Dermis blood vessel endothelial cell (primary cell): ENCODE results near the gene GARS1. TPM values are rescaled to one million over a fixed set of nuclear protein-coding genes. Genes with fewer than 3 reads are reported as not detected.
"Not testable (repeated sequence)": the region's sequence is repeated elsewhere in the genome, so short reads cannot be mapped to it uniquely, and the experiment has no call there.

Source experiments
- DNase-seq: peaks from one replicate; pipeline ENCODE4 v3.0.0; 2010
- total RNA-seq: library from RNA; depleted of rRNA; stranded (reverse); fragments of >200 nt; gene quantifications from 2 replicates; pipeline ENCODE4 v1.2.3, GENCODE V29; 2014

The GARS1 gene
- total RNA-seq, 1 donor from 2014 or later: 59.2 TPM

- DNase-seq: no peak
These were observed 32.3 kb downstream of the GARS1 start for GRCh38 chr7:30627026-30627425.

GRCh38 chr7:30630986-30631385, 36.3 kb downstream of the GARS1 start:
- no peak for DNase-seq

- DNase-seq: no peak
These were observed 38.5 kb downstream of the GARS1 start for GRCh38 chr7:30633223-30633622.

- DNase-seq: no peak
These were observed 39.5 kb downstream of the GARS1 start for GRCh38 chr7:30634193-30634626.

- no peak for DNase-seq
These were observed 40.0 kb downstream of the GARS1 start for GRCh38 chr7:30634634-30635201.

- no peak for DNase-seq
These were observed 41.1 kb downstream of the GARS1 start for GRCh38 chr7:30635798-30636197.

GRCh38 chr7:30642322-30642721, 47.6 kb downstream of the GARS1 start:
- not testable (repeated sequence) for DNase-seq

- DNase-seq: no peak
These were observed 48.1 kb downstream of the GARS1 start for GRCh38 chr7:30642789-30643188.

- DNase-seq: no peak
These were observed 49.7 kb downstream of the GARS1 start for GRCh38 chr7:30644286-30644955.

- no peak for DNase-seq
These were observed 51.0 kb downstream of the GARS1 start for GRCh38 chr7:30645661-30646060.

GRCh38 chr7:30646154-30646553, 51.5 kb downstream of the GARS1 start:
- no peak for DNase-seq

- no peak for DNase-seq
These were observed 53.1 kb downstream of the GARS1 start for GRCh38 chr7:30647589-30648364.

- DNase-seq: no peak
These were observed 54.3 kb downstream of the GARS1 start for GRCh38 chr7:30648744-30649540.

- DNase-seq: no peak
These were observed 55.2 kb downstream of the GARS1 start for GRCh38 chr7:30649717-30650420.

- no peak for DNase-seq
These were observed 55.7 kb downstream of the GARS1 start for GRCh38 chr7:30650421-30650808.

- no peak for DNase-seq
These were observed 57.5 kb downstream of the GARS1 start for GRCh38 chr7:30652132-30652531.

GRCh38 chr7:30652698-30653641, 58.3 kb downstream of the GARS1 start:
- DNase-seq: no peak

GRCh38 chr7:30654296-30655090, 59.8 kb downstream of the GARS1 start:
- DNase-seq: no peak

GRCh38 chr7:30655096-30655970, 60.7 kb downstream of the GARS1 start:
- DNase-seq: no peak
